DOHH2 (cell line): ENCODE measurements around the gene DLX2.

Experiments
- CTCF ChIP-seq: fragments of 200-600 bp; sonication (generic); IDR thresholded peaks from one replicate; pipeline ENCODE4 v1.5.1; 2014; ENCODE audit warnings: antibody characterized with exemption, mild to moderate bottlenecking, low read depth, low read length; ENCODE audit not compliant: poor library complexity, severe bottlenecking
- EZH2phosphoT487 ChIP-seq: fragments of 200-600 bp; sonication (generic); IDR thresholded peaks from 2 replicates; pipeline ENCODE4 v1.6.1; 2017; ENCODE audit warnings: borderline replicate concordance, mild to moderate bottlenecking, antibody characterized with exemption, low read length, moderate library complexity, mixed read lengths

- TF ChIP-seq CTCF (no peak), EZH2phosphoT487 (no peak)
Measured at GRCh38 chr2:172092716-172093415, 9.8 kb downstream of the DLX2 start.
